HAP-1 (cell line): ENCODE measurements around the gene CENPE.

Experiments
- DNase-seq, 2 experiments: peaks; one replicate each; pipeline ENCODE4 v3.0.0-alpha.2; 2016 to 2020; ENCODE audit warnings: low spot score in 2 of 2
- H3K27me3 ChIP-seq: fragments of 250-450 bp; sonication (Bioruptor Pico); 2 replicates; pipeline ENCODE4 v1.5.1; 2020; ENCODE audit warnings: low read depth, mild to moderate bottlenecking, moderate library complexity
- H3K36me3 ChIP-seq: fragments of 250-450 bp; sonication (Bioruptor Pico); replicated peaks from 2 replicates; pipeline ENCODE4 v1.5.1; 2020; ENCODE audit warnings: mild to moderate bottlenecking
- H3K4me1 ChIP-seq: fragments of 250-450 bp; sonication (Bioruptor Pico); 2 replicates; pipeline ENCODE4 v1.5.1; 2020; ENCODE audit warnings: mild to moderate bottlenecking
- H3K4me3 ChIP-seq: fragments of 250-450 bp; sonication (Bioruptor Pico); 2 replicates; pipeline ENCODE4 v1.5.1; 2020; ENCODE audit warnings: mild to moderate bottlenecking, moderate library complexity
- H3K9me3 ChIP-seq: fragments of 250-450 bp; sonication (Bioruptor Pico); 2 replicates; pipeline ENCODE4 v1.5.1; 2020; ENCODE audit warnings: mild to moderate bottlenecking, moderate library complexity
- in situ Hi-C: fragments of 300-500 bp; cut with MboI; formaldehyde crosslinking; loops from 3 replicates; pipeline ENCODE4 v1.14.3; 2020; ENCODE audit warnings: low sequenced_read_pairs, inconsistent platforms, mixed read lengths

CENPE gene

GRCh38 chr4:103105558-103106356, 92.4 kb downstream of the CENPE start:
- H3K9me3 ChIP-seq, result no peaks in the 10 kb centered on the region
- H3K27me3 ChIP-seq, result no peaks in the 10 kb centered on the region
- H3K36me3 ChIP-seq, result peaks cover 40% of the 10 kb centered on the region
- DNase-seq, result no peak
- in situ Hi-C loops, result no loop called here
- H3K4me3 ChIP-seq, result no peak overlapping the region
- H3K4me1 ChIP-seq, result peaks cover 9% of the 10 kb centered on the region

DNA sequence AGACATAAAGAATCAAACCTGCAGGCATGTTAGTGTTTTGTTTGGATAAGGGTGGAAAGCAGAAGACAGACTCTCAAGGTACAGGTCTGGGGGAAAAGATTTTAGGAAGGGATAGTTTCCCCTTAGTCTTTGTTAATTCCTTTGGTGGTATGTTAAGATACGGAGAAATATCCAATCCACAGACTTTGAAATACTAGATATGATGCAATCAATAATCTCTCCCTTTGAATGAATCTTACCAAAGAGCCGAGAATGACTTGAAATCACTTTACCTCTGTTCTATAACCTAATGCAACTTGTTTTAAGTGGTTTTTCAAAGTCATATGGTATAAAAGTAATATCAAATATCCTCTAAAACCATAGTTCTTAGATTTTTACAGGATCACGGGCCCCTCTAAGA, 93.3 kb downstream of the CENPE start:
- no peaks in the 10 kb centered on the region for H3K27me3 ChIP-seq
- peaks cover 32% of the 10 kb centered on the region for H3K36me3 ChIP-seq
- in situ Hi-C loops, result no loop called here

DNA sequence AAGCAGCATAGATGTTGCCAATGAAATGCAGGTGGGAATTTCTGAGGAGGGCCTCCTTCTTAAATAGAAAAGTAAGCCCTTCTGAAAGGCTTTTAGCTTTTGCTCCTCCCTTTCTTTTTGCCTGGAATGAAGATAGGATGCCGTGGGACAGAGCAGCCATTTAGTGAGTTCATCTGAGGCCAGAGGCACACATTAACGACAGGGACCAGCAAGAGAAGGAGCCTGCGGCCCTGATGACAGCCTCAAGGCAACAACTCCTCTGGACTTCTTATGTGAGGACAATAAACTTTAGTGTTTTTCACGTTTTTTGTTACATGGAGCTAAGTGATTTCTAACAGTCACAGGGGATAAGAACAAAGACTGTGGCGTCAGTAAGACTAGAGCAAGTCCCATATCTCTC, 97.5 kb downstream of the CENPE start:
- H3K27me3 ChIP-seq, result no peaks in the 10 kb centered on the region
- in situ Hi-C loops, result no loop called here

More for the DNA sequence above, 93.3 kb downstream of the CENPE start:
- H3K4me3 ChIP-seq, result no peak overlapping the region
- H3K9me3 ChIP-seq, result no peaks in the 10 kb centered on the region
- H3K4me1 ChIP-seq, result peaks cover 16% of the 10 kb centered on the region
- DNase-seq, result no peak

DNA sequence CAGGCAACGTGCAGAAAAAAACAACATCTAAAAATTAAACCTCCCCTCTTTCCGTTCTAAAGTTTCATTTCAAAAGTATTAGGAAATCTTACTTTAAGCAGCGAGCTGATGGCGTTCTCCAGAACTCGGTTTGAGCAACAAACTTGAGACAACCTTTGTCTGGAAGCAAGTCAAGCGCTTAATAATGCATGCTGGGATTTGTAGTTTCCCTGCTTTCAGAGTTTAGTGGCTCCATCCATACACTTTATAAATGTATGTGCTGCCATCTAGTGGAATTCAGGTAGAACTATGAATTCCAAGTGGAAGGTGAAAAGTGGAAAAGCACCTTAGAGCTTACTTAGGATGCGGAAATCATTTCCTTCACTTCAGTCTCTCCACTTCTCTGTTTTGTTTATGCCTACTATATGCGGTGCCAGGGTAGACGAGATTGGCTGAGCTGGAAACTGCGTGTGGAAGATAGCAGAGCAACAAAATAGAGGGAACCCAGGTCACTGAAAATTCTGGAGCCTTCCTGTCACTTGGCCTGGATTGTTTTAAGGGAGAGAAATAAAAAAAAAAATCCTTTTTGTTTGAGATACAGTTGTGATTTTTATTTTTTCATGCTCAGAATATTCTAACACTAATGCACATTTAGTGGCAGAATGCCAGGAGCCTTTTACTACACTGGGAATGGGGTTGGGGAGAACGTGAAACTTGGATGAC, 98.3 kb downstream of the CENPE start, which contains the start of gene BDH2:
TSS of gene BDH2 (minus strand) at position 144 of the 702 bp plus-strand sequence. CDS start 3,580 bp downstream, outside the sequence.
- H3K27me3 ChIP-seq, result no peaks in the 10 kb centered on the region
- H3K4me3 ChIP-seq, result peak within 1 kb of the TSS; percentile 31
- in situ Hi-C loops, result loop anchor here (25.0 kb wide), 1 partner anchor 463 kb away; no protein-coding TSS in a partner anchor
- H3K4me1 ChIP-seq, result peaks cover 22% of the 10 kb centered on the region
- peaks cover 3% of the 10 kb centered on the region; the same call in 1 of the 2 replicates for H3K36me3 ChIP-seq
- peak; percentile 58 to 96 for DNase-seq
- H3K9me3 ChIP-seq, result no peaks in the 10 kb centered on the region

More for the DNA sequence above, 97.5 kb downstream of the CENPE start:
- Histone ChIP-seq H3K9me3 (no peaks in the 10 kb centered on the region), H3K4me1 (peaks cover 22% of the 10 kb centered on the region), H3K4me3 (no peak overlapping the region), H3K36me3 (peaks cover 4% of the 10 kb centered on the region; the same call in 1 of the 2 replicates)
- DNase-seq, result peak; percentile 61 to 71

DNA sequence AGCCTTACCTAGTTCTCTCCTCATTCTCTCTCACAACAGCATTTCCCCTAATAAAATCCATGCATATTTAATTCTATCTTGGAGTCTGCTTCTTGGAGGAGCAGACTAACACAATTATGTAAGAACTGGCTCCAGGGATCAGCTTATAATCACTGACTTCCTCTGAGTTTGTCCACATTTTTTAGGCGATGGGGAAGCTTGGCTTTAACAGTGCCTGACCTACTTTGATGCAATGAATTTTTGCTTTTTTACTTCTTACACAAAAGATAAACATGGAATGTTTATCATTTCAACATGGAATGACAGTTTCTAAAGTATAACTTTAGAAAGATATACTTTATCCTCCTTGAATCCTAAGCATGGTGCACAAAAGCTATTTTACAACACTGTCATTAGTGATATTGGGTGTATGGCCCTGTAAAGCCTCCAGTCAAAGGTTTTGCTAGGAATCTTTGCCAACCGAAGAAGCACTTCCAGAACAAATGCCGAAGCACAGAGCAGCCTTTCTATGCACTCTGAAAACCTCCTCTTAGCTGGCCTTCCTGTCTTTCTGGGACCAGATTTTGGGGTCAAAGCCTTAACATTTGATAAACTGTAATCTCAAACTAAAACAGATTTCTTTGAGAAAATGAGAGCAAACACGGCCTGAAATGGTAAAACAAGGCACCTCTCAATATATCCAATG, 99.2 kb downstream of the CENPE start:
- H3K4me1 ChIP-seq, result peaks cover 22% of the 10 kb centered on the region
- in situ Hi-C loops, result loop anchor here (25.0 kb wide), 1 partner anchor 462 kb away; no protein-coding TSS in a partner anchor
- DNase-seq, result no peak
- peak overlapping the region; percentile 31 for H3K4me3 ChIP-seq
- no peaks in the 10 kb centered on the region for H3K27me3 ChIP-seq
- H3K36me3 ChIP-seq, result no peaks in the 10 kb centered on the region
- no peaks in the 10 kb centered on the region for H3K9me3 ChIP-seq

DNA sequence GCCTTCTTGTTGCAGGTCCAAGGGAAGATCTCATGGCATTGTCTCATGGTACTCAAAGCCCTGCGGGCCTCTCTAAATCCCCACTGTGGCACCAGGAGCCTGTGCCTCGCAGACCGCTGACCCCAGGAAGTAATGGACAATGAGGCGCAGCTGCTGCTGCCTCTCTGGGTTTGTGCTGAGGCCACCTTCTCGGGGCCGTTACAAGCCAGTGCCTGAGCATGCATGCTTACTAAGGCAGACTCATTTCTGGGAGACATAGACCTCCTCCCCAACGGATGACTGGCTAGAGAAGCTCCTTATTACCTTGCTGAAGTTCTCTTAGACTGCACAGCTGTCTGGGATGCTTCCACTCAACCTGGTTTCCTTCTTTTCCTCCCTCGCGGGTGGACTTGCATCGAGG, 99.8 kb downstream of the CENPE start:
- H3K9me3 ChIP-seq, result no peaks in the 10 kb centered on the region
- peaks cover 22% of the 10 kb centered on the region for H3K4me1 ChIP-seq
- no peaks in the 10 kb centered on the region for H3K36me3 ChIP-seq
- DNase-seq, result no peak
- in situ Hi-C loops, result loop anchor here (25.0 kb wide), 1 partner anchor 461 kb away; no protein-coding TSS in a partner anchor
- no peaks in the 10 kb centered on the region for H3K27me3 ChIP-seq
- H3K4me3 ChIP-seq, result no peak overlapping the region

GRCh38 chr4:103097112-103097511, 101.0 kb downstream of the CENPE start:
- H3K9me3 ChIP-seq, result no peaks in the 10 kb centered on the region
- H3K4me3 ChIP-seq, result no peak overlapping the region
- DNase-seq, result no peak
- peaks cover 22% of the 10 kb centered on the region for H3K4me1 ChIP-seq
- H3K36me3 ChIP-seq, result no peaks in the 10 kb centered on the region; the same call in 1 of the 2 replicates
- no peaks in the 10 kb centered on the region for H3K27me3 ChIP-seq
- in situ Hi-C loops, result loop anchor here (25.0 kb wide), 1 partner anchor 460 kb away; no protein-coding TSS in a partner anchor

DNA sequence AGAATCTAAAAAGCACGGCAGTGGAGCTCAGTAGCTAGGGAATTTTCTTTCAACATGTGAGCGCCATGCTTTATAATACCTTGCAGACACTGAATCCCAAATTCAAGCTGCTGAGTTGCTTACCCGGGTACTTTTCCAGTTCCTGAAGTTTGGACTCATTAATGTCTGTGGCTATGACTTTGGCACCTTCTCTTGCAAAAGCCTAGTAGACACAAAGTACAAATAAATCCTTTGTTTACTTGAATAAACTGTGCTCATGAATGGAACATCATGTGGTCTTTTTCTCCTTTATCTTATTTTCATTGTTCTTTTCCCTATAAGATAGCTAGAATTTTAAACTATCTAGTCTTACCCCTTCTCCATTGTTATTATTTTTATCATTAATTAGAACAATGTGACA, 103.1 kb downstream of the CENPE start:
- Histone ChIP-seq H3K4me1 (peaks cover 8% of the 10 kb centered on the region), H3K27me3 (no peaks in the 10 kb centered on the region), H3K4me3 (no peak overlapping the region), H3K36me3 (peaks cover 13% of the 10 kb centered on the region), H3K9me3 (no peaks in the 10 kb centered on the region)
- DNase-seq, result no peak
- in situ Hi-C loops, result loop anchor here (25.0 kb wide), 1 partner anchor 458 kb away; no protein-coding TSS in a partner anchor

DNA sequence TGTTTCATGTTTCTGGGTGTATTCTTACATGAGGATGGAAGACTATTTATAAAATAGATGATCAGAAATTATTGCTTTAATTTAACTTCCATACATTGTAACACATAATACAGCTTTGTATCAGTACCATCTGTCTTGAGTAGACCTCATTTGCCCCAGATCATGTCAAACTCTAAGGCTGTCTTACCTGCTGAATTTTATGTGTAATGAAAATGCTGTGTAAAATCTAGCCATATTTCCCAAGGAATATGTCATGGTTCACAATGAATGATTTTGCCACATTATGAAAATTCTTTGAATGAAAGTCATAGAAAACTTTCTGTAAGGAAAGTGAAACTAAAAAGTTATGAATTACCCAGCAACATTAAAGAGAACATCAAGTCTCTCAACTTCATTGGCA, 105.9 kb downstream of the CENPE start:
- no peak overlapping the region for H3K4me3 ChIP-seq
- no peaks in the 10 kb centered on the region for H3K4me1 ChIP-seq
- in situ Hi-C loops, result loop anchor here (25.0 kb wide), 1 partner anchor 455 kb away; no protein-coding TSS in a partner anchor
- H3K9me3 ChIP-seq, result no peaks in the 10 kb centered on the region
- H3K27me3 ChIP-seq, result no peaks in the 10 kb centered on the region
- DNase-seq, result no peak
- H3K36me3 ChIP-seq, result peaks cover 24% of the 10 kb centered on the region

DNA sequence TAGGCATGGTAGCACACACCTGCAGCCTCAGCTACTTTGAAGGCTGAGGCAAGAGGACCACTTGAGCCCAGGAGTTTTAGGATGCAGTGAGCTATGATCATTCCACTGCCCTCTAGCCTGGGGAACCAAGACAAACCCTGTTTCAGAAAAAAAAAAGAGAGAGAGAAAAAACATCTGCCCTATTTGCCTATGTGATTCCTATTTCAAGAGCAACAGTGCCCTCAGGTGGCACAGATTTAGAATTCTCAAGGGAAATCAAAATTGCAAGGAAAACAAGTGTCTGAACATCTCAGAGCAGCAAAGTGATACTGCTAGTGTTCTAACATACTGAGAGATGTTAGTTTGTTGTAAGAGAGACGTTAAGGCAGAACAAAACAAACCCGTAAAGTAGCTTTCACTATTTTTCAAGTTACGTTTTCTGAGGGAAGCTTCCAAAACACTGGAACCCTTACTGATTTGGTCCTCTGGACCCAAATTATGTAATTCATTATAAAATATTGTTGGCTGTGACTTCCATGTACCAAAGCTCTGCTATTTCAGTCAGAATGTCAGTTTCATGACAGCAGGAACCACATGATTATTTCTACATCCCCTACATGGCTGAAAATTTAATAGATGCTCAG, 106.4 kb downstream of the CENPE start:
- peaks cover 24% of the 10 kb centered on the region for H3K36me3 ChIP-seq
- no peaks in the 10 kb centered on the region for H3K9me3 ChIP-seq
- DNase-seq, result peak; percentile 47 to 54
- in situ Hi-C loops, result loop anchor here (25.0 kb wide), 1 partner anchor 454 kb away; no protein-coding TSS in a partner anchor
- H3K4me1 ChIP-seq, result no peaks in the 10 kb centered on the region
- H3K4me3 ChIP-seq, result no peak overlapping the region
- H3K27me3 ChIP-seq, result no peaks in the 10 kb centered on the region

DNA sequence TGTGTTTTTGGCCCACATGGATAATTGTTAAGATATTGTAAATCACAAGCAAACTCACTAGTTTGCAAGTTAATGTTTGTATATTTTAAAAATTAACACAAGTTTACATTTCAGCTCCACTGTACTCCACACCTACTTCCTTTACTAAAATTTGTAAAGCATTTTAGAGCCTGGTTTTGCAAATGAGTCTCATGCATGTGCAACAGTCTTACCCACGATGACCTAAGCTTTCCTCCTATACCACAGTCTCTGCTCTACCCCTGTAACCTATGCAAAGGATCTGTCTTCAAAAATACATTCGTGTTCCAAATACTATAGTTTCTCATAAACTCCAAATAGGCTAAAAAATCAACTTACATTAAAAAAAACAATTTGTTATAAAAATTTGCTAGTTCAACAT, 108.7 kb downstream of the CENPE start:
- Histone ChIP-seq H3K9me3 (no peaks in the 10 kb centered on the region), H3K36me3 (peaks cover 24% of the 10 kb centered on the region), H3K4me1 (no peaks in the 10 kb centered on the region), H3K4me3 (no peak overlapping the region), H3K27me3 (no peaks in the 10 kb centered on the region)
- in situ Hi-C loops, result loop anchor here (25.0 kb wide), 1 partner anchor 452 kb away; no protein-coding TSS in a partner anchor
- no peak for DNase-seq

GRCh38 chr4:103086551-103086950, 111.6 kb downstream of the CENPE start:
- Histone ChIP-seq H3K27me3 (no peaks in the 10 kb centered on the region), H3K9me3 (no peaks in the 10 kb centered on the region), H3K4me3 (no peak overlapping the region), H3K4me1 (no peaks in the 10 kb centered on the region), H3K36me3 (peaks cover 22% of the 10 kb centered on the region)
- in situ Hi-C loops, result loop anchor here (25.0 kb wide), 1 partner anchor 449 kb away; no protein-coding TSS in a partner anchor
- DNase-seq, result no peak
